Stimulated activated CD4-positive, alpha-beta T cell treated with anti-CD3 and anti-CD28 coated beads, TNF-alpha, amount 100 ng/mL, for 48 hours (primary cell): Measurements from ENCODE around the gene DLX6.

ENCODE experiments used
- DNase-seq, 3 donors: peaks; one replicate each; pipeline ENCODE4 v3.0.0-alpha.2; 2020; ENCODE audit warnings: low read depth in 3 of 3

Gene DLX6

GRCh38 chr7:97005183-97006054 is at the start of gene DLX6:
TSS of gene DLX6 (plus strand) at chr7:97005553. CDS start at chr7:97005978, 425 bp downstream.
- DNase-seq = no peak

DNA sequence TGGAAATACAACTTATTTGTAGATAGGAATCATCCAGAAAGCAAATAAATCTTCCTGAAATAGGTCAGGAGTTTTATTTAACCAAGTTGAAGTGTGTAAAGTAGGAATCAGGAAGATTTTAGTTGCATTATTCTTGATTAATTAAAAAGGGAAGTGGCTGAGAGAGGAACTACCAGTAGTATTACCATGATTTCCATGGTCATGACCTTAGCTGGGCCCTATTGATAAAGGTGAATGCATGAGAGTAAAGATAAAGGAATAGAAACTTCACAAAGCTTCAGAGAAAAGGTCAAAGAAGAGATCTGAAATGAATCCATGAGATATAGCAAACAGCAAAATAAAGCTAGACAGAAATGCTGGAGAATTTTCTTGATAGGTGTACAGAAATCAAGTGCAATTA is 46.2 kb upstream of the DLX6 start:
- DNase-seq = no peak

DNA sequence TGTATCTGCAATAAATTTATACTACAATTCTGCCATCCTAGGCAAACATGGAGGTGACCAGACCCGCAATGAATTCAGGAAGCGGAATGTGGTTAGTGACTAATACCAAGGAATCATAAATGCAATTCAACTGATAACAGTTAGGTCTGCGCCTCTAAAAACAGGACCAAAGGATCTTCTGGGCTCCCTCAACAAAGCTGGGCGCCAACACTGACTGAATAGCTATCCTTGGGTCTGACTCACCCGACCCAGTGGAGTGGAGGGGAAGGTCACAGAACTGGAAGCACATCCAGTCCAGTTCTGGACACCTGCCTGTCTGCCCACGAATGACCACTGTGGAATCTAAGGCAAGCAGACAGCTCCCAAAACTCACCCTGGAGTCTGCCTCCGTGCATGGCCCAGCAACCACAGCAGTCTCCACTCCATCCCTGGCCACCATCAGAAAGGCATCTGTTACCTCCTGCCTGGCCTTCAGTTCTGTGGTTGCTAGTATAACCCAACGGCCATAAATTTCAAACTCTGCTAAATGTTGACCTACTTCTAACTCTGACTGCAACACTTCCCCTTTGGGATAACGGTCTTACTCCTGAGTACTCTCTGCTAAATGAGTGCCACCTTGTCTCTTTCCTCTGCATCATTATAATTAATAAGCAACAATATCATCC is 43.0 kb upstream of the DLX6 start:
- DNase-seq = no peak

GRCh38 chr7:96968981-96969380 is 36.4 kb upstream of the DLX6 start:
- DNase-seq = no peak

- DNase-seq = no peak
Observed at GRCh38 chr7:96970739-96971138, 34.6 kb upstream of the DLX6 start.

DNA sequence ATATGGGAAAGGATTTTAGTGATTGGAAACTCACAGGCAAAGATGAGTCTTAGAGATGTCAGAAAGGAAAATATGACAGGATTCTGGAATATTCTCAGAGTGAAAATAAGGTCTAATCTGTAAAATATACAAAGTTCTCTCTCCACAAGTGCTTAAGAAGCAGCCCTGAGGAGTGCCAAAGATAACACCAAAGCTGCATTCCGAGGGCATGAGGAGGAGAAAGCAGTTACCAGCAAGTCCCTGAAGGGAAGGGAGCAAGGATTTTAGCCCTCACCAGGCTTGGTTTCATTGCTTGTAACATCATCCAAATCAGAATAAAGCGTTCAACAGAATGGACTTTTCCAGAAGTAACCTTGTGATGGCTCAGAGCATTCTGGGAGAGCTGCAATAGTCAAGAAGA is 31.4 kb upstream of the DLX6 start:
- DNase-seq = no peak

DNA sequence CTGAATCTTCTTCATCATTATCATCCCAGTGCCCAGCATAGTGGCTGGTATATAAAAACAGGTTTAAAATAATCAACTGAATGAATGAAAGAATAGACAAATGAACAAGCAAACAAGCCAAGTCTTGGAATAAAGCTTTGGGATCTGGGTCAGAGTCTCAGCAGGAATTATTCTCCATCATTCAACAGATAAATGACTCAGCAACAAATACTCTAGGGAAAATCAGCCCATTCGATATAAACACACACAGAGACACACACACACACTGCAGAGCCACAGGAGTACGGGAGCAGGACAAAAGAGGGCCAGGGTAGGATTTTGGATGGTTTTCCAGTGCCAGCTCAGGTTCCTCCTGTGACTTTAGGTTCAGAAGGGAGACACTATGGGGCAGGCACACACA is 29.2 kb upstream of the DLX6 start:
- no peak for DNase-seq

DNA sequence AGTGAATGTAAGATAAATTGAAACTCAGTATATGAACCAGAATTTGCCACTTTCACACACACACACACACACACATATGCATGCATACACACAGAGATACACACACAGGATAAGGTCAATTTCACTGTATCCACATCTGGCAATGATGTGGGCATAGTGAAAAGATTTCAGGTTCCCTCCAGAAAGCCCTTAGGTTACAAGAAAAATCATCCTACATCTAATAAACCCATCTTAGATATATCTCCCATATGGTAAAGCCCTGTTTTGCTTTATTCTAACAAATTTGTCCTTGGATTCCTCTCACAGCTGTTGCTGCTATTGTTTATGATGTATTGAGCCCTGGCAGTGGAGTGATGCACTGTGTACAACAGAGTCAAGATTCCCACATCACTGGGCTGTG is 27.9 kb upstream of the DLX6 start:
- DNase-seq = no peak

DNA sequence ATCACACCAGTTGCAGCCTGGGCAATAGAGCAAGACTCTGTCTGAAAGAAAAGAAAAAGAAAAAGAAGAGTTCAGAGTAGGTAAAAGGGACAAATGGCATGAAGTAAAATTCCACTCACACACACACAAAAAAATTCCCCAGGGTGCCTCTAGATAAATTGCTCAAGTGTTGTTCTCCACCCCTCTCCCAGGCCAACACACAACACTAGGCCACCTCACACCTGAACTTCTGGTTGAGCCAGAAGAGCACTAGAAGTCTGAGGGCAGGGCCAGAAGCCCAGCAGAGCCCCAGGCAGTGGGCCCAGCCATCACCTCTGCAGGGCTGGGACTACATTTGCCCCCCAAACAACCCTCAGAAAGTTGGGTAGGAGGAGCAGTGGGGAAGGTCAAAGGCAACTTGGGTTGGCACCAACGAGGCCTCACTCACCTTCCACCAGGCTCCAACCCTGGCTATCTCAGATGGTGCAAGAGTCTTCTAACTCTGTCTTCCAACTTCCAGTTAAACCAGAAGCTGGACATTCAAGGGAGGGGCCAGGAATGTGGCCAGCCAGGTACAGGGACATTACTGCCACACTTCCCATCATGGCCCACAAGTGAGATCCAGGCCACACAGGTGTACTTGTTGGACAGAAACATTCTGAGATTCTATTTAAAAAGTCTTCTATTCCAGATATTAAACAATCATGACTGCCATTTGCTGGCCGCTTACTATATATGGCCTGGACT is 25.6 kb upstream of the DLX6 start:
- DNase-seq = no peak

DNA sequence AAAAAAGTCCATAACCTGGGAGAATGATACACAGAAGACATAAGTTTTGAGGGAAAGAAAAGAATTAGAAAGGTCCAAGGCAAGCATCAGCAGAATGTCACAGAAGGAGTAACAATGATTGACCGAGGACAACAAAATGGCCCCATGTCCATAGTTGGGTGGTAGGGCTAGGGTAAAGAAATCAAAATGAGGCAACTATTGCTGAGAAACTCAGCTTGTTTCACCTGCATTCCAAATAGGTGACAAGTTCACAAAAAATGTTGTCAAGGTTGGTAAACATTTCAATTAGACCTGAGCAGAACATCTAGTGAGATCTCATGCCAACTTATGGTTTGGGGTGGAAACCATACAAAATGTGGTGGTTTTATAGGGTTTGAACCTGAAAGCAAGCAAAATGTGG is 22.8 kb upstream of the DLX6 start:
- DNase-seq = no peak

DNA sequence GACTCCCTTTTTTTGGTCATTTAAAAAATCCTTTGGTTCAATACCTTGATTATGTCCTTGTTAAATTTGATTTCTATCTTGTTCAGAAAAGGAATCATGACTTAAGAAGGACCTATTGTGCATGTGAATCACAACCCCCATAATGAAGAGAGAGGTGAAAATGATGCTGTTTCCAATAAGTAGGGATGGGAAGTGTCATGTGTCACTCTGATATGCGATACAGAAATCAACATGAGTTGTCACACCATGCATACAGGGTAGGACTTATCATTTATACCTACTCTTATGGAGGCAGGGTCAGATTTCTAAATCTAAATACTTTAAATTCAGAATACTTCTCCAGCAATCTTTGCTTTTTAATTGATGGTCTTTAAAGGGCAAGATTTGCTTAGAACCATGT is 19.4 kb upstream of the DLX6 start:
- DNase-seq = no peak

- DNase-seq = no peak
Observed at GRCh38 chr7:96986901-96987300, 18.5 kb upstream of the DLX6 start.

GRCh38 chr7:96987719-96988118 is 17.6 kb upstream of the DLX6 start:
- no peak for DNase-seq

DNA sequence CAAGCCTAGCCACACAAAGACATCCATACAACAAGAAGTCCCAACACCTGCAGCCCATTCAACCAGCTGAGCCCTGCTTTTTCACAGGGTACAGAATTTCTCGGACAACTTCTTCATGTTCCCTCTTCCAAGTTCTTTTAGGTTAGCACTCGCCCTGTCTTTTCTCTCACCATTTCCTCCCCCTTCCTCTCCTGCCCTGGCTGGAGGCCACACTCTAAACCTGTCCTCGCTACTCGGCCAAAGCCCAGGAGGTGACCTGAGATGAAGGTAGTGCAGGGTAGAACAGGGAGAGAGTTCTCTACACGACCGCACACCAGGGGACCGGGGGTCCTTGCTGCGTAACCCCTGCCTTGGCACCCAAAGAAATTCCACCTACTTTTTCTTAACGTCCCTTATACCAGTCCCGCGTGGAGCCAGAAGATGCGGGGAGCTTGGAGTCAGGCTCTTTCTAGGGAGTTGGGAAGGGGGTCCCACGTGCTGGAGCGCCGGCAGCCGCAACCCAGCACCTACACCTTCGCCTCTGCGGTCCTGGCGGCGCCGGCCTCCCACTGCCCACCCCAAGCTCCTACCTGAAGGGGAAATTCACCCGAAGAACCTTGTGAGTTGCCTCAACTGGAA is 16.0 kb upstream of the DLX6 start:
- no peak for DNase-seq

- DNase-seq = no peak
Observed at GRCh38 chr7:96989859-96990317, 15.5 kb upstream of the DLX6 start.

DNA sequence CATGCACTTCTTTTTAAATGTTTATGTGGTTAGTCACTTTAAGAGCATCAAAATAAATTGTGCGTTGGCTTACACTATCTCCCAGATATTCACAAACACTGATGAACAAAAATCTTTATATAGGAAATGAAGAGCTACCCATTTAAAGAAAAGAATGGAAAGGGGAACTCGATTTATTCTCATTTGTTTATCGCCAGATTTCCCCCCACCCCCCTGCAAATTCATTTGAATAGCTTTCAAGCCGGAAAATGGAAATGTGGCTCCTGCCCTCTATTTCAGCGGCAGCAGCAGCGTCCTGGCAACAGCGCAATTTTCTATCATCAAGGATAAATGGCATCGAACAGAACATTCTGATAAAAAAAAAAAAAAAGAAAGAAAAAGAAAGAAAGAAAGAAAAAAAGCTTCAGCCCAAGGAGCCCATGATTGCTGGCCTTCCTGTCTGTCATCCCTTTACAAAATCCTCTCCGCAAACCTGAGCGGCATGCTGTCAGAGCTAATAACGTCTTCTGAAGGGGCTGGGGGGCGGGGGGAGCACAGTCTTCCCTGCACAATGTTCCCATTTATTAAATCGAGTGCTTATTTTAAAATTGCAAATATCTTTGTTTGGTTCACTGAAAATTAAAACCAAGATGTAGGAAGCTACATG is 13.7 kb upstream of the DLX6 start:
- DNase-seq = no peak

DNA sequence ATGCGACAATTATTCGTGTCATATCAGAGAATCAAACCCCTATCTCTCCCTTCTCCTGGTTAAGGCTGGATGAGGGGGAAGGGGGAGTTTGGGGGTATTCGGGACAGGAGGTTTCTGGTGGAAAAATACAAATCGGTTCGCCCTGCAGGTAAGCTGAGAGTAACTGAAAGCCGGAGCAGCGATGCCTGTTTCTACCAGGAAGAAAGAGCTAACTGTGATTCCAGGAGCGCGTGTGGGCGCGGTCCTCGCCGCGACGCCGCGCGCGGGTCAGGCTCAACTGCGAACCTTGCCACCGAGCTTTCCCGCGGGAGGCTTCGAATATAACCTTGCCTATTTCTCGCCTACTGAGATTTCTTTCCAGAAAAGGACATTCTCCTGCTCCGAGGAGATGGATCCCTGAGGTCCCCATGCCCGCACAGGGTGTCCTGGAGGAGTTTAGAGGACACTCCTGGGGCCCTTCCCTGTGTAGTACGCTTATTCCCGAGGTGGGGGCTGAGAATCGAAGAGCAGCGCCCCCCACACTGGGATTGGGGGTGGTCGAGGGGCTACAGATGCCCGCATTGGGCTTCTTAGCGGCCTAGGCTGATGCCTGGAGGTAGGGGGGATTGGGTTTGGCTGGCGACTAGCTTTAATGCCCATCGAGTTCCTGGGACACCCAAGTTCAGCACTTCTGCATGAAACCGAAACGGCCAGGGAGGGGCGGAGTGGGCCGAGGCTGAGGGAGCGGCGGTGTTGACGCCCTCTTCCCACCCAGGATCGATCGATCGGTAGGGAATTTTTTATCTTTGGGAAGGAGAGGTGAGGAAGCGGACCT is 13.0 kb upstream of the DLX6 start:
- no peak for DNase-seq

DNA sequence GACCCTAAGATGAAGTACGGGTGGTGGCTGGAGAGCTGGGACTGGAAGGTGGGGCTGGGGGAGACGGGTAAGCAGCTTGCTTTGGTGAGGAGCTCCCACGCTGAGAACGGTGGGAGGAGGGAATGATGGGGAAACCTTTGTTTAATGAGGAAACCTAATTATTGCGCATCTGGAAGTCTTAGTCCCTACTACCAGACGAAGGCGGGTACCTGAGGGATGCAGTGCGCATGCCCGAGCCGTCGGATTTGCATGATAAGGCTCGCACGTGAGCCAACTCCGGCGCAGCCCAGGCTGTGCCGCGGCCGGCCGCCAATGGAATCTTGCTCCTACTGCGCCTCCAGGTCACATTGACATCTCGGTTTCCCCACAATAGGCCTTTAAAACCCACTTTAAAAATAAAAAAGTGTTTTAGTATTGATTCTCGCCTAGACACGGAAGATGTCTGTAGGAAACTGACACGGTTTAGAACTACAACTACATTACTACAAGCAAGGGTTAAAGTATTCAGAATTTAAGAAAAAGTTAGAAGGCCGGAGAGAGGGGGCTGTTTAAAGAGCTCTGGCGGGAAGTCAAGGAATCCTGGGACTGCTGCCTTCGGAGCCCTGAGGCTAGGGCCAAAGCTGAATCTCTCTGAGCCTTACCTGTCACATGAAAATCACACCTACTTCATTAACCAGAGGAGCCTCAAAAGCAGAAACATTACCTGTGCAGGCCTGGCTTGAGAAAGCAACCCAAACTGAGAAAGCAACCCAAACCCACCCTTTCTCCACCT is 12.1 kb upstream of the DLX6 start:
- no peak for DNase-seq

DNA sequence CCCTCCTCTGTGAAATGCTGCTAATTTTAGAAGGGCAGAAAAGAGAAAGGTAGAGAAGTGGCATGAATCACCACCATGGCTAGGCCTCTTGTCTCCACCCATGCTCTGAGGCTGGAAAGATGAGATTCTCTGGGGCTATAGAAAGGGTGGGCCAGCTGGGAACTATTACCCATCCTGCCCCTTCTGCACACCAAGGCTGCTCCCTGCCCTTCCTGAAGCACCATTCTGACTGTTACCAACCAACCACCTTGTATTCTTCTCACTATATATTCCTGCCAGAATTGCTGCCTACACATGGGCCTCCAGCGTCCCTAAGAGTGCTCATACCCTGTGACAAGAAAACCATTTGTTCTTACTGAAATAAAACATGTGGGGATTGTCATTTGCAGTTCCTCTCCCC is 11.4 kb upstream of the DLX6 start:
- DNase-seq = no peak
